Kasumi-1 (cell line): ENCODE results near the gene KCNK3.

Experiments
- DNase-seq, 2 experiments: peaks; one replicate each; lab custom pipeline; 2025; lab: John Stamatoyannopoulos, UW

The KCNK3 gene

DNA sequence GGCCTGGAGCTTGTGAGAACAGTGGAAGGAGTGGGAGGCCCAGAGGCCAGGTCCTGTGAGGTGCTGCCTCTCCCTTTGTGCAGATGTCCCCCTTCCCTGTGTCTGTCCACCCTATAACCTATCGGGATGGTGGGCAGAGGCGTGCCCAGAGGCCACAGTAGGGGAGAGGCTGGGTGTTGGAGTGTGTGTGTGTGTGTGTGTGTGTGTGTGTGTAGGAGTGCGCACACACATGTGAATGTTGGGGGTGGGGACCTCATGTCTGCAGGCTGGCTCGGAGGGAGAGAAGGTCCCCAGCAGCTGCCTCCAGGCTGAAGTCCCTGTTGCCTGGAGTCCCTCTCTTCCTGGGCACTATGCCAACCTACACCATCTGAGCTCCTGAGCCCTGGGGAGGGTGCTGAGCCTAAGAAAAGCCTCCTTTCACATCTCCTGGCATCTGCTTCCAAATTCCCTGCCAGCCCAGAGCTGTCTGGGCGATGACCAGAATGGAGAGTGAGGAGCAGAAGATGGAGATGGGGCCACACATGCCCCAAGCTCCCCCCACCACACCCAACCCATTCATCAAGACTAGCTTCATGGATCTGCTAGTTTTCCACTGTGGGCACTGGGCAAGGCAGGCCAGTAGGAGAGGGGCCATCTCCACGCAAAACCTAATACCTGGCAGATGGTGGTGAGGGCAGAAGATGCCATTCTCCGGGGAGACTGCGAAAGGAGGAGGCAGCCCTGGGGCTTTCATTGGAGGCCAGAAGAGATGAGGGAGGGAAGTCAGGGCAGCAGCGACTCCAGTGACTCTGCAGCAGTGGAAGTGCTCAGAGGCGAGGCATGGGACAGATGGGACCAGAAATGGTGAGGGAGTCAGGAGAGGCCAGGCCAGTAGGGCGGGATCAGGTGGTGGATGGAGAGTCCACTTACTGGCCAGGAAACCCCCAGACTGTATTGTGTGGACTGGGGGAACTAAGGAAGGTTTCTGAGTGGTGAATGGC lies 20.3 kb downstream of the KCNK3 start:
- no peak for DNase-seq

DNA sequence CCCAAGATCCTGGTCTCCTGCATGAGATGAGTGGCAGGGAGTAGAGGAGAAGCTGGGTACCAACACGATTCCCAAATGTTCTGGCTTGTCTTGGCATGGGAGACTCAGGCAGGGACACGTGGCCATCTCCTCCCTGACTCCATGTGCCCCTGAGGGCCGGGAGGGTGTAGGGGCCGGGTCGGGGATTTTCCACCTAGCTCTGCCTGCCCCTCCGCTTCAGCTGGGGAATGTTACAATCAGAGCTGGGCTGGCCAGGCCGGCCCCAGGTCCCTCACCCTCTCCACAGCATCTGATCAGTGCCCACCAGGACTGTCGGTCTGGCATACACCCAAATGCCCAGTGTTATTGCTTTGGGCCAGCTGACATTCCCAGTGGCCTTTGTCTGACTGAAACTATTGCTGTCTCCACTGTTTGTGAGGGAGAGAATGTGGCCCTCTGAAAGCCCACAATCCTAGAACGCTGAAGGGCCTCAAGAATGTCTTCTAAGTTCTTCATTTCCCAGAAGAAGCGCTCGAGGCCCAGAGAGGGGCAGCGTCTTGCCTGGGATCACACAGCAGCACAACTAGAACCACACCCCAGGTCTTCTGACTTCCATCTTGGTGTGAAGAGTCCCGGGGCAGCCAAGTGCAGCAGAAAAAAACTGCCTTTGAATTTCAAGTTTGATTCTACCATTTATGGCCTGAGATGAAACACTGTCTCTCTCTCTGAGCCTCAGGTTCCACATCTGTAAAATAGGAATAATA lies 23.2 kb downstream of the KCNK3 start:
- DNase-seq, result no peak

DNA sequence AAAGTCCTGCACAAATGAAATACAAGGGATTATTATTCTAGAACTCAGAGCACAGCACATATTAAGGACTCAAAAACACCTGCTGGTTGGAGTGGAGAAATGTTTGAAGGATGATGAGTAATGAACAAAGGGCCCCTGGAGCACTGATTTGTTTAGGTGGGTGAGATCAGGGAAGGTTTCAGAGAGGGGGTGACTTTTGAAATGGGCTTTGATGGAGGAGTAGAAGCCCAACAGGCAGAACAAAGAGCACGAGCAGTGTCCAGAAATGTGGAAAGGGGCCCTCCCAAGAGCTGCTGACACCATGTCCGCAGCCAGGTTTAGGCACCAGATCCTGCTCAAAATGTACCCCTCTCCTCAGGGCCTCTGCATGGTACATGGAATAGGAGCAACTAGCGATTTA lies 23.8 kb downstream of the KCNK3 start:
- DNase-seq, result no peak

DNA sequence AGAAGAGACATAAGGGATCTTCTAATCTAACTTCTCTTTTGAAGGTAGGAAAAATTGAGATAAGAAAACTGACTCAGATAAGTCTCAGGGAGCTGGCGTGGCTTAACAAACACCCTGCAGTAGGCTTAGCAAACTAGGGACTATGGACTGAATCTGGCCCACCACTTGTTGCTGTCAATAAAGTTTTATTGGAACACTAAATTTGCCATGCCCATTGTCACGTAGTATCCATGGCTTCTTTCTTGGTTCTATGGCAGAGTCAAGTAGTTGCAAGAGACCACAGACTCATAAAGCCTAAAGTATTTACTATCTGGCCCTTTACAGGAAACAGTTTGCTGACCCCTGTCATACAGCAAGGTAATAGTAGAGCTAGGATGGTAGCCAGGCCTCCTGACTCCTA lies 24.2 kb downstream of the KCNK3 start:
- DNase-seq, result no peak

DNA sequence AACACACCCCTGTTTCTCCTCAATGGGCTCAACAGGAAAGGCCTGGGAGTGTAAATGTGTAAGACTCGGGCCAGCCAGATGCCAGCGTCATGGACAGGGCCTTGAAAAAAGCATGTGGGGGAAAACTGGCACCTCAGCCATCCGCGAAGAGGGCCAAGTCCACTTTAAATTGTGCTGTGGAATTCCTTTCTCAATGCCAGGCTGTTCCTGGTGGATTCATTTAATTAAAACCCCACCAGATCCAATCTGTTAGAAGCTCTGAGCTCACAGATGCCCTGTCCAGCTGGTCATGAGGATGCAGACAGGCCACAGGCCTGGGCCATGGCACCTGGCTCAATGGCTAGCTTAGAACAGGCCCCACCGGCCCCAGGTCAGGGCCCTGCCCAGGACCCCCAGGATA lies 24.8 kb downstream of the KCNK3 start:
- DNase-seq, result no peak

DNA sequence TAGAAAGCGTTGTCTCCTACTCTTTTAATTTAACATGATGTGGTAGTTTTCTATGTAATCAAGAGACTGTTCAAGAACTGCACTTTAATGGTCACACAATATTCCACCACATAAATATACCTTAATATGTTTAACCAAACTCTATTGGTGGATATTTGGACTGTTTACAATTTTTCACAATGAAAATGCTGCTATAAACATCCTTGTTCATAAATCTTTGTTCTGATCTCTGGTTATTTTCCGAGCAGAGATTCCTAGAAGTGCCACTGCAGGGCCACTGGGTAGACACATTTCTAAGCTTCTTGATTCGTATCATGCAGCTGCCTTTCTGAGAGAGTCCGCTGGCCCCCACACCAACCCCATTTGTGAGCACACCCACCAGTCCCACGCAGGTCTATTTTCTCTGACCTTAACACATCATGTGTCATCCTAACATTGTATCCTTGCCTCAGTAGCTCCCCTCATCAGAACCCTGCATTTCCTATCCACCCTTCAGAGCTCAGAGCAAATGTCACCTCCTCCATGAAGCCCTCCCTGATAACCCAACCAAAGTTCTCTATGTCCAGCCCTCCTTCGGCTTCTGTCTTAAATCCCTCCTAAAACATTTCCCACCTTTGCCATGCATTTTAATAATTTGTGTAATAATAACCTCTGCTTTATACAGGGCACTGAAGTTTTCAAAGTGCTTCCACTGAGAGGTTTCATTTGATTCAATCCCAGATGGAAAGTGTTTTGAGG lies 26.6 kb downstream of the KCNK3 start:
- no peak for DNase-seq

DNA sequence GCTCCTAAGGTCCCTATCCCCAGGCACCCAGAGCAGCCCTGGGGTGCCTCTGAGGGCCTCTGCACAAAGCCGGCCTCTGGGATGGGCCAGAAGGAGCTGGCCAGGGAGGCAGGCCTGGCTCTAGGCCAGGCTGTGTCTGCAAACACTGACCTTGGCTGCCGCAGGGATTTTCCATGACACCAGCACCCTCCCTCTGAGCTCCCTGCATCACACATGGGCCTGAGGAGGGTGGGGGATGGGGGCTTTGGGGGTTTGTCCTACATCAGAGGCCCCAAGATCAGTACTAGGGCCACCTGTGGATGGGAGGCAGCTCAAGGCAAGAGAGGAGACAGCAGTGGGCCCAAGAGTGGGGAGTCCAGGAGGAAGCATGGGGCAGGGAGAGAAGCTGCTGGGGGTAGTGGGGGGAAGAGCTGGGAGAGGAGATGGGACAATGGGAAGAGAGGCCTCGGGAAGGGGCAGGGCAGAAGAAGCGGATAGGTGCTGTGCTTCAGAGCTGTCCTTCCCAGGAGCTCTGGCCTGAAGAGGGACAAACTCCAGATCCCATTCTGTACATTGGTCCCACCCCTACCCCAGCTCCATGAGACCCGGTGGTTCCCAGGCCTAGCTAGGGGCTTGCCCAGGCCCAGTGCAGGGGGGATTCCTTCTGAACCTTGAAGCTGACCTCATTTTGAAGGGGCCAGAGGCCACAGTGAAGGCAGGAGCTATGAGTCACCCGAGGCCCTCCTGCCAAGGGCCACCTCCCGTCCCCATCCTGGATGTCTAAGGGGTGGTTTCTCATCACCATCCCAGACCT lies 28.0 kb downstream of the KCNK3 start:
- no peak for DNase-seq

DNA sequence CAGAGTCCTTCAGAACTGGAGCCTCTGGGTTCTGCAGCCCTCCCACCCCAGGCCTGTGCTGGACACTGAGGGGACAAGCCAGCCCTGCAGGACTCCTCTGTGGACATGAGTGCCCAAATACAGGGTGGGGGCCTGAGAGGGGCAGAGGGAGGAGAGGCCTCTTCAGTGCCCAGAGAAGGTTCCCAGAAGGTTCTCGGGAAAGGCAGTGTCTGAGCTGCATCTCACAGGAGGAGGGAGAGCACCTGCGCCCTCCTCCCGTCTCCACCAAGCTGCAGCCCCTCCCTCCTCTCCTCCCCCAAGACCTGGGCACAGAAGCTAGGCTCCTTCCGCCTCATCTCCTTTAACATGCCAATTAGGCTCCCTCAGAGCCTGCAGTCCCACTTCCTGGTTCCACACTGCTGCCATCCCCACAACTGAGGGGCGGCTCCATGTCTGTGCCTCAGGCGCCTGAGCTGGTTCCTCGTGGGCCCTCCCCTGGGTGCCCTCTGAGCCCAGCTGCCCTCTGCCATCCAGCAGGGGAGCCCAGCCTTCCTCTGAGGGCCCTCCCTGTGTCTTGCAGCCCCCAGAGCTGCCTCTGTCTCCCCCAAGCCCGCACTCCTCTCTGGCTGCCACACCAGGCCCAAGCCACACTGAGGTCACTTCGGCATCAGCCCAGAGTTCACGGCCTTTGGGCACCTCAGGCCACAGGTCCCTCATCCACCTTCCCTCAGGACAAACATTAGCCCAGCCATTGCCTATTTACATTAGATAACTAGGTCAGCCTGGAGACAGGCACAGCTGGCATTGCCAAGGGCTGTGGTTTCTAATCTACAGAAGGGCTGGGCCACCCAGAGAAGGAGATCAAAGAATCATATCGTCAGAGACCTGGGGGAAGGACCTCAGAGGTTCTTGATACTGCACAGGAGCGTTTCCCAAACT lies 28.9 kb downstream of the KCNK3 start:
- no peak for DNase-seq

DNA sequence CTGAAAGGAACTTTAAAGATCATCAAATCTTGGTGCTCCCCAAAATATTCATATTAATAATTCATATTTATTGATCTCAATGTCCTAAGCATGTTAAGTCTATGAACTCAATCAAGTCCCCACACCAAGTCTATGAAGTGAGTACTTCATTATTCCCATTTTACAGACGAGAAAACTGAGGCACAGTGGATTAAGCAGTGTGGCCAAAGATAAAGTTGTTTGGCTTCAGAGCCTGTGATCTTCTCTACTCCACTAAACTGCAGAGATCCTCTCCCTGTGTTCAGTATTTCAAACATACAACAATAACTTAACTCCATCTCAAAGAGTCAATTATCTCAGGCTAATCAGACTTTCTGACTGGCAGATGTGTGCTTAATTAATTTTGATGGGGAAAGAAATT lies 29.8 kb downstream of the KCNK3 start:
- DNase-seq, result no peak

DNA sequence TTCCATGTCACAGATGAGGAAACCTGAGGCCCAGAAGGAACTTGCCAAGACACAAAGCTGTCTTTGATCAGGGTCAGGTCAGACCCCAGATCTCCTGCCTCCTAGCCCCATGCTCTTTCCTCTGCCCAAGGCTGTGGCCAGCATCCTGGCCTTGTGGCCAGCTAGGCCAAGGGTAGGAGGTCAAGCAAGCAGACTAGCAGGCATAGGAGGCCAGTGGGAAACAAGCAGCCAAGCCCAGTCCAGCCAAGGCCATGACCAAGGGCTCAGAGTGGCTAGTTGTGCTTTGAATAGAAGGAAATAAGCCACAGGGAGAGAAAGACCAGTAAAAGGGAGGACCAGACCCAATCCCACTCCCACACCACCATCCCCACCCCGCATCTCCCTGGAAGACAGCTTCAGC lies 30.4 kb downstream of the KCNK3 start:
- DNase-seq, result no peak

DNA sequence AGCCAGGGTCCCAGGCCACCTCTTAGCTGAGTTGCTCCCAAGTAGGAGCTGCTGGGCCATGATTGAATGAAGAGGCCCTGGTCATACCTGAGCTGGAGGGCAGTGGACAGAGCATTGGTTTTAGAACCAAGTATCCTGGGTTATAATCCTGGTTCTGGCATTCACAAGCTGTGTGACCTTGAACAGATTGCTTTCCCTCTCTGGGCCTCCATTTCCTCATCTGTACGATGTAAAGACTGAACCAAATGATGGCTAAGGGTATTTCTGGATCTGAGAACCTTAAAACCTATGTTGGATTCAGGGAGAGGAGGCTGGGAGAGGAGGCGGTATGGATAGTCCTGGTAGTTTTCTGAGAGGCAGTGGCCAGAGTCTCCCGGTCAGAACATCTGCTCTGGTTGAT lies 31.0 kb downstream of the KCNK3 start:
- no peak for DNase-seq

DNA sequence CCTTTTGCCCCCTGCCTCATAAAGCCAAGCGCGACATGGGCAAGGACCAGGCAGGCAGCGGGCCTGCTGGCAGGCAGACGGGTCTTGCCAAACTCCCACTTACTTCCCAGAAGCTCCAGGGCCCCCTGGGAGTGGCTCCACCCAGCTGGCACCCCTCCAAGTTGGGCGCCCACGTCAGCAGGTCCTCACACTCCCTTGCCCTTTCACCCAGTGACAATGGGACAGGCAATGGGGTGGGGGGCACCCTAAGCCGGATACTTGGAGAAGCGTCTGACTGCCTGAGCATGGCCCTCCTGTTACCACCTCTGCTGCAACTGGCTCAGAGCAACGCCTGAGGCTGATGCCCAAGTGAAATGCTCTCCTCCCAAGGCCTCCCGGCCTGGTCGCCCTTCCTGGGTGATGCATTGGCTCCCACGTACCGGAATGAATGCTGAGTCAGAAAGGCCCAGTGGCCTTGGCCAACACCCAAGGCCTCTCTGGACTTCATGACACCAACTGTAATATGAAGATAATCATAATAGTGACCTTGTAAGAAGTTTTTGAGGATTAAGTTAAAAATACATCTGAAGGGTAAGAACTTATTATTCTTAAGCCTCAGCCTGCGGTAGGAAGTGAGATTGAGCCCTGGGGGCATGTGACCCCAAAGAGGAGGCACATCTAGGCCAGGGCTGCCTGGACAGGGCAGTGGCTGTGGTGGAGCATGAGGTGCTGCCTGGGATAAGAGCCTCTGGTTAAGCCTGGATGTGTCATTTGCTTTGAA lies 31.6 kb downstream of the KCNK3 start:
- no peak for DNase-seq

DNA sequence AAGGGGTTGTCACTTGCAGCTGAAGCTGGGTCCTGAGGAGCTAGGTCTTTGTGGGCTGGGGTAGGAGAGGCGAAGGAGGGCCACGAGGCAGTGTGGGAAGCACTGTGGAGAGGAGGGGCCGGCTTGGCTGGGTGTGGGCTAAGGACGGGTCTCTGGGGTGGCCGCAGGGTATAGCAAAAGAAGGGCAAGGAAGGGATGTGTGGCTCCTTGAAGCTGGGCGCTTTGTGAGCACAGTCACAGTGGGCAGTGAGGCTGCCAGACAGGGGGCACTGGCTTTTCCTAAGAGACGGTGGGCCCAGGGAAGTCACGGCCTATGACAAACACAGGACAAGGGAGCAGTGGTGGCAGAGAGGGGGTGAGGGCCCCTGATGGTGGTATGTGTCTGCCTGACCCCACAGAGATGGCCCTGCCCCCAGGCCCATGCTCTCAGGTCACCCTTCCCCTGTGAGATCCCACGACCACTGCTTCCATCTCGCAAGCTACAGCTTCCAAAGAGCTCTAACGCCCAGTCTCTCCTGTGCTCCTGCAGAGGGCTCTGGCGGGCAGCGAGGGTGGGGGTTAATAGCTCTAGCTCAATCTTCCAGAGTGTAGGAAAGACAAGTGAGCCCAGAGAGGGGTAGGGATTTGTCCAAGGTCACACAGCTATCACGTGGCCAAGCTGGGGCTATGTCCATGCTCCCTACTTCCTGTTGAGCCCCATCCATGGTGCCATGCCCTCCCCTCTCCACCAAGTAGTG lies 32.4 kb downstream of the KCNK3 start:
- no peak for DNase-seq

DNA sequence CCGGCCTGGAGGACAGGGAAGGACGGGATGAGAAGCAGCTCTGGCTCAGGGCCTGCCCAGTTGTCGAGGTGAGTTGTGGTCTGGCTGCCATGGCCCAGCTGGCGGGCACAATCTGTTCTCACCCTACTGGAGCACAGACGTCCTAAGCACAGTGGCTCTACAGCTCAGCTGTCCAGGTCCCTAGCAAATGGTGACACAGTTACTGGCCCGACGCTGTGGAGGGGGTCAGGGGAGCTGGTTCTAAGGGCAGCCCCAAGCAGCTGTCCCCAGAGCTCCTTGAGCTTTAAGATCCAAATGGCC lies 32.9 kb downstream of the KCNK3 start:
- DNase-seq, result no peak

DNA sequence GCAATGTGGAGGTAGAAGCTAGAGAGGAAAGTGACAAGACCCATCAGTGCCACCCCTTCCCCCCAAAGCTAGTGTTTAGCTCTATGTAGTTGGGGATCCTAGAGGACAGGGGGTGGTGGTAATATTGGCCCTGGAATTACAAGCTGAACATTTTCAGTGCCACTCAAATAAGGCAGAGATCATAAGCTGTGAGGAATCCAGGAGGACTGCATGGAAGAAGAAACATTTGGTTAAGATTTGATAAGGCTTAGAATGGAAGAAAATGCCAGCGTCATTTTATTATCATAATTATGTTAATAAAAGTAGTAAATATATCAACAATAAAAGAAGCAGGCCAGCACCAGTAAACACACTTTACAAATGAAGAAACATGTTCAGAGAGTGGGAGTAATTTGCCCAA lies 33.7 kb downstream of the KCNK3 start:
- no peak for DNase-seq

DNA sequence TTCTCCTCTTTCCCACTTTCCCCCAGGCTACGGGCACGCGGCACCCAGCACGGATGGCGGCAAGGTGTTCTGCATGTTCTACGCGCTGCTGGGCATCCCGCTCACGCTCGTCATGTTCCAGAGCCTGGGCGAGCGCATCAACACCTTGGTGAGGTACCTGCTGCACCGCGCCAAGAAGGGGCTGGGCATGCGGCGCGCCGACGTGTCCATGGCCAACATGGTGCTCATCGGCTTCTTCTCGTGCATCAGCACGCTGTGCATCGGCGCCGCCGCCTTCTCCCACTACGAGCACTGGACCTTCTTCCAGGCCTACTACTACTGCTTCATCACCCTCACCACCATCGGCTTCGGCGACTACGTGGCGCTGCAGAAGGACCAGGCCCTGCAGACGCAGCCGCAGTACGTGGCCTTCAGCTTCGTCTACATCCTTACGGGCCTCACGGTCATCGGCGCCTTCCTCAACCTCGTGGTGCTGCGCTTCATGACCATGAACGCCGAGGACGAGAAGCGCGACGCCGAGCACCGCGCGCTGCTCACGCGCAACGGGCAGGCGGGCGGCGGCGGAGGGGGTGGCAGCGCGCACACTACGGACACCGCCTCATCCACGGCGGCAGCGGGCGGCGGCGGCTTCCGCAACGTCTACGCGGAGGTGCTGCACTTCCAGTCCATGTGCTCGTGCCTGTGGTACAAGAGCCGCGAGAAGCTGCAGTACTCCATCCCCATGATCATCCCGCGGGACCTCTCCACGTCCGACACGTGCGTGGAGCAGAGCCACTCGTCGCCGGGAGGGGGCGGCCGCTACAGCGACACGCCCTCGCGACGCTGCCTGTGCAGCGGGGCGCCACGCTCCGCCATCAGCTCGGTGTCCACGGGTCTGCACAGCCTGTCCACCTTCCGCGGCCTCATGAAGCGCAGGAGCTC lies 35.4 kb downstream of the KCNK3 start:
- no peak for DNase-seq

DNA sequence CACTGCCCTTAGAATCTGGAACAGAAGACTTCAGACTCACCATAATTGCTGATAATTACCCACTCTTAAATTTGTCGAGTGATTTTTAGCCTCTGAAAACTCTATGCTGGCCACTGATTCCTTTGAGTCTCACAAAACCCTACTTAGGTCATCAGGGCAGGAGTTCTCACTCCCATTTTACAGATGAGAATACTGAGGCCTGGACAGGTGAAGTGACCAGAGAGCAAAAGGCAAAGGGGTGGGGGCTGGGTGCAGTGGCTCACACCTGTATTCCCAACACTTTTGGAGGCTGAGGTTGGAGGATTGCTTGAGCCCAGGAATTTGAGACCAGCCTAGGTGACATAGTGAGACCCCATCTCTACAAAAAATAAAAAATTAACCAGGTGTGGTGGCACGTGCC lies 36.8 kb downstream of the KCNK3 start:
- no peak for DNase-seq
